ENCODE data around the gene WBP1. TPM values are rescaled to one million over a fixed set of nuclear protein-coding genes. Genes with fewer than 3 reads are reported as not detected.
"Not testable (repeated sequence)": the region's sequence is repeated elsewhere in the genome, so short reads cannot be mapped to it uniquely, and the experiment has no call there.

Gene WBP1
- total and polyA plus RNA-seq, 10 of the 15 experiments (the other 5 are each of a cell fraction or from before 2014, with no cell fraction given) = 4.2 to 76.8 (median 43.8) TPM

DNA sequence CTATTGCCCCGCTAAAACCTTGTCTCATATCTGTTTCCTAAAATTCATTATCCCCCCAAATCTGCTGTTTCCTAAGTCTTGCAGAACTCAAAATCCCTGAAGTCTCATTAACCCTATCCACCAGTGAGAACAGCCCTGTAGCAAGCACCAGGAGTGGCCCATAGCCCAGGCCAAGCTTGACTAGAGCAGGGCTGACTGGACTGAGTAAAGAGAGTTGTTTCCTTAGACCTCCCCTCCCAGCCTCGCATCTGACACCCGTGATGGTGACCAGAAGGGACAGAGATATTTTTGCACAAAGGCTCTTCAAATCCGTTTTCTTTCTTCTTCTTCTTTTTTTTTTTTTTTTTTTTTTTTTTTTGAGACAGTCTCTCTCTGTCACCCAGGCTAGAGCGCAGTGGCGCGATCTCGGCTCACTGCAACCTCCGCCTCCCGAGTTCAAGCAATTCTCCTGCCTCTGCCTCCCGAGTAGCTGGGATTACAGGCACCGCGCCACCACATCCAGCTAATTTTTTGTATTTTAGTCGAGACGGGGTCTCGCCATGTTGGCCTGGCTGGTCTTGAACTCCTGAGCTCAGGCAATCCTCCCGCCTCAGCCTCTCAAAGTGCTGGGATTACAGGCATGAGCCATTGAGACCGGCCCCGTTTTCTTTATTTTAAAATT is 37.7 kb upstream of the WBP1 start:
- H2AFZ ChIP-seq (ENCODE audit: control insufficient read depth, low read depth, low read length); H3K27me3 ChIP-seq (replicated peaks in 1 of 2; ENCODE audit: control insufficient read depth in 2 of 2, insufficient read depth in 2 of 2, low read length in 1 of 2); DNase-seq (ENCODE audit: low read depth, low spot score); ATAC-seq; in situ Hi-C loops (cut with MboI); H3K36me3 ChIP-seq (ENCODE audit: control insufficient read depth in 2 of 2, insufficient read depth in 2 of 2, low read length in 1 of 2); H3K79me2 ChIP-seq (ENCODE audit: control insufficient read depth, insufficient read depth, low read length); H3K9me3 ChIP-seq (replicated peaks; ENCODE audit: control insufficient read depth, insufficient read depth, low read length); FAIRE-seq; H4K20me1 ChIP-seq (ENCODE audit: control insufficient read depth, insufficient read depth); BruUV-seq (replicated peaks): not testable (repeated sequence)
- Histone ChIP-seq H3K4me3 (peak overlapping the region; percentile 78), H3K4me1 (ENCODE audit: control insufficient read depth, insufficient read depth, low read length) (peaks cover 29% of the 10 kb centered on the region), H3K27ac (ENCODE audit: control insufficient read depth, insufficient read depth) (peak overlapping the region; percentile 80), H3K9ac (ENCODE audit: control insufficient read depth, insufficient read depth, low read length) (peak overlapping the region; percentile 60; the same call in 1 of the 2 replicates), H3K4me2 (ENCODE audit: control insufficient read depth, insufficient read depth) (peak overlapping the region; percentile 83)
- ChIA-PET SMC1A (ENCODE audit: uncharacterized antibody, unreplicated experiment) (interaction anchor here (0.7 to 3.0 kb wide), 9 partner anchors 12 to 169 kb away, joined by 3 to 24 read pairs (median 3); partner anchors contain the start of genes INO80B and WBP1), POLR2A (interaction anchor here (0.8 to 1.9 kb wide), 8 partner anchors 11 to 146 kb away, joined by 3 to 21 read pairs (median 6); partner anchors contain the start of genes INO80B and WBP1), CTCF (interaction anchor here (0.8 to 1.5 kb wide), 10 partner anchors 19 to 295 kb away, joined by 3 to 6 read pairs (median 4); partner anchors contain the start of gene INO80B), RAD21 (ENCODE audit: unreplicated experiment) (interaction anchor here (0.9 to 2.4 kb wide), 7 partner anchors 15 to 147 kb away, joined by 3 to 11 read pairs (median 6); partner anchors contain the start of genes HTRA2, INO80B and WBP1)
- TF ChIP-seq, protein P1, sequence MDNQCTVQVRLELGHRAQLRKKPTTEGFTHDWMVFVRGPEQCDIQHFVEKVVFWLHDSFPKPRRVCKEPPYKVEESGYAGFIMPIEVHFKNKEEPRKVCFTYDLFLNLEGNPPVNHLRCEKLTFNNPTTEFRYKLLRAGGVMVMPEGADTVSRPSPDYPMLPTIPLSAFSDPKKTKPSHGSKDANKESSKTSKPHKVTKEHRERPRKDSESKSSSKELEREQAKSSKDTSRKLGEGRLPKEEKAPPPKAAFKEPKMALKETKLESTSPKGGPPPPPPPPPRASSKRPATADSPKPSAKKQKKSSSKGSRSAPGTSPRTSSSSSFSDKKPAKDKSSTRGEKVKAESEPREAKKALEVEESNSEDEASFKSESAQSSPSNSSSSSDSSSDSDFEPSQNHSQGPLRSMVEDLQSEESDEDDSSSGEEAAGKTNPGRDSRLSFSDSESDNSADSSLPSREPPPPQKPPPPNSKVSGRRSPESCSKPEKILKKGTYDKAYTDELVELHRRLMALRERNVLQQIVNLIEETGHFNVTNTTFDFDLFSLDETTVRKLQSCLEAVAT (IDR thresholded peaks at IDR 0.05) = peak; percentile 69
- intact Hi-C loops (cut with micrococcal nuclease; ENCODE audit: unreplicated experiment) = loop anchor here (2.0 kb wide), 1 partner anchor 34 kb away; the partner anchor contains the start of gene INO80B
- 70% methylated on average over 18 of the region's 19 CpGs for WGBS (ENCODE audit: insufficient coverage, insufficient replicate concordance, low lambda C conversion rate, missing lambda C conversion rate)
